Measurements from ENCODE around the gene SLC6A19.

SLC6A19 gene

DNA sequence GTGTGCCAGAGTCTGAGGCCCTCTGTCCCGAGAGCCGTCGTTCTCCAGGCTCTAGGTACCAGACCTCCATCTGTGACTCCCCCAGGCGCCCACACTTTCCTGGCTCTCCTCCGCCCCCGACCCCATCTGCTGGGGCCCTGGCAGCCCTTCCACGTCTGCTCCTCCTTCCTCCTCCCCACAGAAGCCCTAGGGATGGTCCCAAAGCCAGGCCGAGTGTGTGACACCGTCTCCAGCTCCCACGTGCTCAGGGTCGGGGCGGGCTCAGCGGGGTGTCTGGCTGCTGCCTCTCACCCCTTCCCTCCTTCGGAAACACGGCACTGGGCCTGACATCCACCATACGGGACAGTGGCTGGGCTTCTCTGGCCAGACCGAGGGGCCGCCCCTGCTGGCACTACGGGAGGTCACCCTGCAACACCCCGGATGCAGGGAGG lies 20.5 kb upstream of the SLC6A19 start:
- DNase-seq (ENCODE audit: low spot score): no peak

DNA sequence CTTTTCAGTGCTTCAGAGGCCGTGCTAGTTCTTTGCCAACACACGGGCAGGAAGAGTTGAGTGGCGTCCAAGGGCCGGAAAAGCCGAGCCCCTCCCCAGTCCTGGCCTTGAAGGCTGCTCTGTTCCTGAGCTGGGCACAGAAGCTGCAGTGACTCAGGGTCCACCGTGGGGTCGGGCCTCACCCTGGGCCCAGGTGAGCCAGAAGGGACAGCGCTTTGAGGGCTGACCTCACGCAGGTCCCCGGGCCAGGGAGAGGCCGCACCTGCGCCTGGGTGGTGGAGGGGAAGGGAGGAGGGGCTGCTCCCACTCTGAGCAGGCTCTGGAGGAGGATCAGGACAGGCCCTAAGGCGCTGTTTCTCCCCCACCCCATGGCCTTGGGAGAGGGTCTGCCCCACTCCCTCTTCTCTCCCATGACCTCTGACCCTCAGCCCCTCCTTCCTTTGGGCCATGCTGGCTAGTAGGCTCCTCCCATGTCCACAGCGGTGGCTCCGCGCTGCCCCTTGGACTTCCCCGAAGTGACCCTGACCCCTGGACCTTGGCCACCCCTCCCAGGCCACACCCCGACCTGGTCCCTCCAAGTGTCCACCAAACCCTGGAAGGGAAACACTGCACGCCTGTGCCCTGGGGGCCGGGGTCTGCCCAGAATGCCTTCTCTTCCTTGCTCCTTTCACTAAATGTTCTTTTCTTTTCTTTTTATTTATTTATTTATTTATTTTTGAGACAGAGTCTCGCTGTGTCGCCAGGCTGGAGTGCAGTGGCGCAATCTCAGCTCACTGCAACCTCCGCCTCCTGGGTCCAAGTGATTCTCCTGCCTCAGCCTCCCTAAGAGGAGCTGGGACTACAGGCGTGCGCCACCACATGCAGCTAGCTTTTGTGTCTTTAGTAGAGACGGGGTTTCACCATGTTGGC lies 19.7 kb upstream of the SLC6A19 start:
- no peak for DNase-seq (ENCODE audit: low spot score)

DNA sequence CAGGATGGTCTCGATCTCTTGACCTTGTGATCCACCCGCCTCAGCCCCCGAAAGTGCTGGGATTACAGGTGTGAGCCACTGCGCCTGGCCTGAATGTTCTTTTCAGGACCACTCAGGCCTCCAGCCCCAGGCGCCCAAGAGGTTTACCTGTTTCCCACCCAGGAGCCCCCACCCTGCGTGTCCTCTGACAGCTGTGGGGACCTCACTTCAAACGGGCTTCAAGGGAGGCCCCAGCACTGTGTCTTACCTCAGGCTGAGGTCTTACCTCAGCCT lies 19.1 kb upstream of the SLC6A19 start:
- DNase-seq (ENCODE audit: low spot score): no peak

DNA sequence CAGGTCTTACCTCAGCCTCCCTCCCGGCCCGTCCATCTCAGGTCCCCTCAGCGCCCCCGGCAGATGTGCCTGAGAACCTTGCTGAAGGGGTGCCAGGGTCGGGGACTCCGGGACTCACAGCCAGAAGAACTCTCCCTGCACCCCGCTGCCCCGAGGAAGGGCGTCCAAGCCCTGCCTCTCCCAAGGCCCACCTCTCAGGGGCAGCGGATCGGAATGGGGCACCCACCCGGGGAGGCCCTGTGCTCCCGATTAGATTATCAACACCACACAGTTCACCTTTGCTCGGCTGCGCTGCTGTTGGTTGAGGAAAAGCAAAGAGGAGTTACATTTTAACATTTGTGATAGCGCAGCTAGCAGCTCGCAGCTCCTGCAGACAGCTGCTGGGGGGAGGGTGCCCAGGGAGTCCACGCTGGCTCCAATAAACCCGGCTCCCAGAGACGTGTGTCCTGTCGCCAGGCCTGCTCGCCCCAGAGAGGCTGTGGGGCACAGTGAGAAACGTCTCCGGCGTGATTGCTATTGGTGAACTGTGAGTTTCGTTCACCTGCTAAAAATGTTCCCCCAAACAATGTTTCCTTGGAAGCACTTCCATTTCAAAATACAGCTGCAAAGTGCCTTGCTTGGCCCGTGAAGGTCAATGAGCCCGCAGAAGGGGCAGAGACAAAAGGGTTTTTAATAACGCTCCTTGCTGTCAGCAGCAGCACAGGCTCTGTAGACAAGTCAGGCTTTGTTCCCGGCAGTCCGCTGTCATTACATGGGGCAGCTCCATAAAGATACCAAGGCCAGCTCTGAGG lies 18.6 kb upstream of the SLC6A19 start:
- no peak for DNase-seq (ENCODE audit: low spot score)

DNA sequence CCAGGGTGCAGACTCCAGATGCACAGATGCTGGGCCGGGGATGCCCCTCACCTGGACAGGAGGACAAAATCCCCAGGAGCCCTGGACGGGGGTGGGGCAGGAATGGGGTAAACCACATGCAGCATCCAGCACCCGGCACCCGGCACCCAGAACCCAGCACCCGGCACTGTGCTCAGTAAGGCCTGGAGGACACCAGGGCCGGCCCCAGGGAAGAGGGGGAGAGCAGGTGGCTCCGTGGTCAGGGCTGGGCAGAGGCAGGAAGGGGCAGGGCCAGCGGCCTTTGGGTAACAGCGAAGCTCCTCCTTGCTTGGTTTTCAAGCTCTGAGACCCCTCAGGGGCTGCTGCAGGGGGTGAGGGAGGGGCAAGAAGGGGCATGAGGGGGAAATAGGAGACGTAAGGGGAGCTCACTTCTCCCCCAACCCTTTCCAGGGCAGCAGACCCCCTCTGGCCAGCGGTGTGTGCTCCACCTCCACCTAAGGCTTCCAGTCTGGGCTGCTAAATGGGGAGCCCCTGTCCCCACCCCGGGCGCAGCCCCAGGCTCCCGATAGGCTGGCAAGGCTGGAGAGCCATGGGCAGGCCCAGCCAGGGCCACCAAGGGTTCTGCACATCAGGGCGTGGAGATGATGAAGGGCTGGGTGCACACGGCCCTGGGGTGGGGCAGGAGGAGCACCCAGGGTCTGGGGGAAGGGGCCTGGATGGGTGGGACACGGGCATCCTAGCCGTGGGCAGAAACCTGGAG lies 17.8 kb upstream of the SLC6A19 start:
- no peak for DNase-seq (ENCODE audit: low spot score)

DNA sequence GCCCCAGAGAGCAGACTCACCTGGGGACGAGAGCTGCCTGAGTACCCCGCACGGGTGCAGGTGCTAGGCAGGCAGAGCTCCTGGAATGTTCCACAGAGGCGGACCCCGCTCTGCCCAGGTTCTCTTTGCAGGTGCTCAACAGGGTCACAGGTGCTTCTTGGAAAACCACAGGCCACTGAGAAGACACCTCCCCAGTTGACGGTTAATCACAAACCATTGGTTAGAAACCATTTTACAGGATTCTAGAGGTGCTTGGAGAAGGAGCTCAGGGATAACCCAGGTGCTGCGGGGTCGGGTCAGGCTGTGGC lies 17.3 kb upstream of the SLC6A19 start:
- DNase-seq (ENCODE audit: low spot score): no peak

DNA sequence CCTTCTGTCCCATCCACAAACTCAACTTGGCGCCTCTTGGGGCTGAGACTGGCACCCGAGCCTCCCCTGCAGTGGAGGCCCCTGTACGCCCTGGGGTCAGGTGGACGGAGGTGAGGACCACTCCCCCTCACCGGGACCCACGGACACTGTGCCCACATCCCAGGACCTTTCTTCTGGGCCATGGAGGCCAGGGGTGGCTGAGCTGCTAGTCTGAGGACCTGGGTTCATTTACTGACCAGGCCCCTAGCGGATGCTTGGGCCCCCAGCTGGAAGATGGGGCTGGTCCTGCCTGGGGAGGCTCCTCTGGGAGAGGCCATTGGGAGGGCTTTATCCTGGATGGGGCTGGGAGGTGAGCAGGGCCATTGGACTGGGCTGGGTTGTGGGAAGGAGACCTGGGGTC lies 16.9 kb upstream of the SLC6A19 start:
- no peak for DNase-seq (ENCODE audit: low spot score)

DNA sequence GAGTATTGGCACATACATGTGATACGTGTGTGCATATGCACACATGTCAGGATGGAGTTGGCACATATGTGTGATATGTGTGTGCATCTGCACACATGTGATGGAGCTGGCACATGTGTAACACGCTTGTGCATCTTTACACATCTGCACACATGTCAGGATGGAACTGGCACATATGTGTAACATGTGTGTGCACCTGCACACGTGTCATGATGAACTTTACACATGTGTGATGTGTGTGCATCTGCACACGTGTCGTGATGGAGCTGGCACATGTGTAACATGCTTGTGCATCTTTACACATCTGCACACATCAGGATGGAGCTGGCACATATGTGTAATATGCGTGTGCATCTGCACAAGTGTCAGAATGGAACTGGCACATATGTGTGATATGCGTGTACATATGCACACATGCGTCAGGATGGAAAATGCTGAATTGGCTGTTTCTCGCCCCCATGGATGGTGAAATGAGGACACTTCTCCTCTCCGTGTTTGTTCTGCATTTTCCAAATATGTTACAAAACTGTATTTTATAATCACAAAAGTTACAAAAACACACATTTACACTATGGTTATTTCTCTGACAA lies 16.3 kb upstream of the SLC6A19 start:
- no peak for DNase-seq (ENCODE audit: low spot score)

DNA sequence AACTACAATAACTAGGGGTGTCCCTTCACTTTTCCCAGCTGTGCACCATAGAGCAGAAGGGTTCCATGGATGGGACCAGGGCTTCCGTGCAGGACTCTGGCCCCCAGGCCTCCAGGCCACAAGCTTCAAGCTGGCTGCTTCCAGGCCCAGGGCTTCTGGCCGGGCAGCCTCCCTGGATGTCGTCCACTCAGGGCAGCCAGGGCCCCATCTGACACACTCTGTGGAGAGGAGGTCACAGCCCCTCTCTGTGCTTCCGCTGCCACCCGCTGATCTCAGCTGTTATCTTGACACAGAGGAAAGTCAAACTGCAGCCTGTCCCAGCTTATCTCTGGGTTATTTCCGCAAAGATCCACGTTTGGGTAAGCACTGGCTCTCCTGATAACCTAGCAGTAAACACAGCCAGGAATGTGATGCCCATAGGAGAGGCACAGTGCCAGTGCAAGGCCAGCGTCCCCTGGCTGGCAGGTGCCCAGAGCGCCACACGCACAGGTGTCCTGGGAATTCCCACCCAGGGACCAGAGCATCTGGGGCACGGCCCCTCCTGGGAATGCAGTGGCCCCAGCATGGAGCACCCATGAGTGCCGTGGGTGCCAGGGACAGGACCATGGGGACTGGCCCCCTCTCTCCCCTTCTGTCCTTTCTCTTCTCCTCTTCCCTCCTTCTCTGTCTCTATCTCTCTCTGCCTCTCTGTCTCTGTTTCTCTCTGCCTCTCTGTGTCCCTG lies 15.6 kb upstream of the SLC6A19 start:
- DNase-seq (ENCODE audit: low spot score): peak; percentile 18

DNA sequence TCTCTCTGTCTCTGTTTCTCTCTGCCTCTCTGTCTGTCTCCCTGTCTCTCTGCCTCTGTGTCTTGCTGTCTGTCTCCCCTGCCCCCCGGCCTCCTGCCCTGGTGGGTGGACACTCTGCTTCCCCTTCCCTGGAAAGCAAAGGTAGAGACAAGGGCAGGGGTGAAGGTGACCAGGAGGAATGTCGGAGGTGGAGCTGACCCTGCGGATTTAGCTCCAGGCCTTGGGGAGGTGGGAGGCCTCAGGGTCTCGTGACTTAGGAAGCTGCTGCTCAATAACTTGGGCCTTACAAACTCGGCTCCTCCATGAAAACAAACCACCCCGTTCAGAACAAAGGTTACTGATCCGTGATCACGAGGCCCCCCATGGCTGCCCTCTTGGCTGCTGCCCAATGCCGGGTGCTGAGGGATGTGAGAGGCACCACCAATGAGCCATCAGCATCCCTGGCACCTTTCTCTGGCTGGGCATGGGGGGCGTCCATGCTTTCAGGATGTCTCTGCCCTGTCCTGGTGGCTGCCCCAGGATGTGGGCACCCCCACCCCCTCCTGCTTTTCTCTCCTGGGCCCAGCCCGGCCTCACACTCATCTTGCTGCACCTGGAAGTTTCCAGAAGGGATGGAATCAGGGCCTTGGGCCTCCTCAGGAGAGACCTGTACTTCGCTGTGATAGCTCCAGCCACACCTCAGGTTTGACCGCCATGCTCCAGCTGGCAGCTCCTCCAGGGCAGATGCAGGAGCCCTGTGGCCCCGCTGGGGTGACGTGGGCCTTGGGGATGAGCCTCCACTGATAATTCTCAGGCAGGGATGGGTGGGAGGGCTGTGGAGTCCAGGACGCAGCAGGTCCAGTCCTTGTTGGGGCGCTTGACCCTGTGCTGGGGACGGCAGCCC lies 14.8 kb upstream of the SLC6A19 start:
- no peak for DNase-seq (ENCODE audit: low spot score)

DNA sequence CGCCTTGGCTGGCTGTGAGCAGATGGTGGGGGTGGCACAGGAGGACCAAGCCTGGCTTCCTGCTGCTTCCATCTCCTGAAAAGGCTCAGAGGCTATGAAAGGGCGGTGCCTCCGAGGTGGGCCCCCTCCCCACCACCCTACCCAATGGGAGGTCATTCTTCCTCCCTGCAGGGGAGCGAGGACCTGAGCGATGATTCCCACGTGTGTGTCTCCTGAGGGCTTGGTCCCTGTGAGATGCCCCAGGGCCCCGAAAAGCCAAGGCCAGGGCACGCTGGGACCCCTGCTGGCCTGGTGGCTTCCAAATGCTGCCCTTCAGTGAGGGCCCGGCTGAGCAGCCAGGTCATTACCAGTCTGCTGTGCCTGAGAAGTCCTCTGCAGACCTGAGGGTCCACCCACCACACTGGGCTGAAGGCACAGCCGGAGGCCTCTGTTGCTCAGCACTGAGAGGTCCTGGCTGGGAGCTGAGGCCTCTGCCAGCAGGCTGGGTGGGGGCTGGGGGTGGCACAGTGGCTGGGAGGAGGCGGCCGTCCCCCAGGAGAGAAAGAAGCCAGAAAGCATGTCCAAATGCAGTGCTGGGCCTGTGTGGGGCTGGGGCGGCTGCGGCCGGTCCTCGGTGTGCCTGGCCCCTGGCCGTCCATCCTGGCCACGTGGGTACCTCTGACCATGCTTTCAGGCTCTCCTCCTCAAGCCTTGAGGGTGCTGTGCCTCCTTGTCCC lies 14.0 kb upstream of the SLC6A19 start:
- no peak for DNase-seq (ENCODE audit: low spot score)

DNA sequence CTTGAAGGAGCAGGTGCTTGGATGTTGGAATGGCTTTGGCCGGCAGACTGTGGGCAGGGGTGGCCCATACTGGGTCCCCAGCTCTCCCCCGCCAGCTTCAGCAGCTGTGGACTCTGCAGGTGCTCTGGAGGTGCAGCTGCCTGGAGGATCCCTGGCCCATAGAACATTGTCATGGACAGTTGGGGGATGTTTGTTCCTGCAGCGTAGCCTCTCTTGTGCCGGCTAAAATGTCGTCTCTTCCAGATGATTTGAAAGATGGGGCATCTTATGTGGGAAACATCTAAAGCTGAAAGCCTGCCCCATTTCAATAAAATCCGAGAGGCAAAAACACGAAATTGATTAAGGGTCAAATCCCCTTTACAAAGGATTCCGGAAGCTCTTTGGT lies 13.5 kb upstream of the SLC6A19 start:
- DNase-seq (ENCODE audit: low spot score): no peak

DNA sequence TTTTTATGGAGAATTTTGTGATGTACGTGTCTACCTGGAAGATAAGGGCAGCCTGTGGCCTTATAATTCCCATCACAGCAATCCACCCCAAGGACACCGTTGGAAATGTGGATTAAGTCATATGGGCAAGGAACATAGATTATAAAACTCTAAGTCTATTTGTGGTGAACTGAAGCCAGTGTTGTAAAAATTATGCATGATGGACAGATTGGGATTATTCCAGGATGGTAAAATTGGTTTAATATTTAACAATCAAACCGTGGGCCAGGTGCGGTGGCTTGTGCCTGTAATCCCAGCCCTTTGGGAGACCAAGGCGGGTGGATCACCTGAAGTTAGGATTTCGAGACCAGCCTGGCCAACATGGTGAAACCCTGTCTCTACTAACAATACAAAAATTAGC lies 12.9 kb upstream of the SLC6A19 start:
- DNase-seq (ENCODE audit: low spot score): no peak

DNA sequence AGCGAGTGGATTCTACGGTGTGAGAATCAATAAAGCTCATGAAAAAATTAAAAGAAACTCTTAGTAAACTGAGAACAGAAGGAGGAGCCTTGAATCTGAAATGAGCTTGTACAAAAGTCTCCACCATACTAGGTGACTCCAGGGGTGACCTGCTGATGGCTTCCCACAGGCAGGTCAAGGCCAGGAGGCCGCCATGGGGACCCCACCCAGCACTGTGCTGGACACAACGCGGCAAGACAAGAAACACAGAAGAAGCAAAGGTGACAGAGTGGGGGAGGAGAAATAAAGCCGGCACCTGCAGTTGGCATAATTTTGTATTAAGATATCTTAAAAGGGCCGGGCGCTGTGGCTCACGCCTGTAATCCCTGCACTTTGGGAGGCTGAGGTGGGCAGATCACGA lies 12.1 kb upstream of the SLC6A19 start:
- no peak for DNase-seq (ENCODE audit: low spot score)

DNA sequence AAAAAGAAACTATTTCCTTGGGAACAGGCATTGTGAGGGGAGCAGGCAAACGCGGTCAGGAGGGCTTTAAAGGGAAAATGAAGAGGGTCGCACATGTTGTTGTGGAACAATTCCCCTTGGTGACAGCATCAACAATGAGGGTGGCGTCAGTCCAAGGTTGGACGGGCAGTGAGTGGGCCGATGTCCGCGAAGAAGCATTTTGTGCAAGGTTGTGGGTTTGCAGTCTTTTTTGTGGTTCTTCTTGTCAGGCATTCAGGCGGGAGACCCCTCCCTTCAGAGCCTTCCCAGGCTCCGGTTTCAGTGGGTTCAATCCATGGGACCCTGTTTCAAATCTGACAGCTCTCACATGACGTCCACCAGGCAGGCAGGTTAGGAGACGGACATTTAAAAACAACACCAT lies 11.1 kb upstream of the SLC6A19 start:
- no peak for DNase-seq (ENCODE audit: low spot score)

DNA sequence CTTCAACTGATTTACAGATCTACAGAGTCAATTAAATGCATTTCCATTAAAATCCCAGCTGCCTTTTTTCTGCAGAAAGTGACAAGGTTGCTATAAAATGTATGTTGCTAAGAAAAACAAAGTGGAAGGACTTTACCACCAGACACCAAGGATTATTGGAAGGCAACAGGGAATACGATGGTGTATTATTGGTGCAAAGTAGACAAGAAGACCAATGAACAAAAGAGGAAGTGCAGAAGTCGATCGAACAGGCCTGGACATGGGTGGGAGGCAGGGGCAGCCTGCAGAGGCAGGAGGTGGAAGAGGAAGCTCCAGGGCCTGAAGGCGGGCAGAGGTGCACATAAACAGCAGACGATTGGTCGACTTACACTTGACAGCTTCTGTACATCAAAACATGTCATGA lies 10.6 kb upstream of the SLC6A19 start:
- no peak for DNase-seq (ENCODE audit: low spot score)

DNA sequence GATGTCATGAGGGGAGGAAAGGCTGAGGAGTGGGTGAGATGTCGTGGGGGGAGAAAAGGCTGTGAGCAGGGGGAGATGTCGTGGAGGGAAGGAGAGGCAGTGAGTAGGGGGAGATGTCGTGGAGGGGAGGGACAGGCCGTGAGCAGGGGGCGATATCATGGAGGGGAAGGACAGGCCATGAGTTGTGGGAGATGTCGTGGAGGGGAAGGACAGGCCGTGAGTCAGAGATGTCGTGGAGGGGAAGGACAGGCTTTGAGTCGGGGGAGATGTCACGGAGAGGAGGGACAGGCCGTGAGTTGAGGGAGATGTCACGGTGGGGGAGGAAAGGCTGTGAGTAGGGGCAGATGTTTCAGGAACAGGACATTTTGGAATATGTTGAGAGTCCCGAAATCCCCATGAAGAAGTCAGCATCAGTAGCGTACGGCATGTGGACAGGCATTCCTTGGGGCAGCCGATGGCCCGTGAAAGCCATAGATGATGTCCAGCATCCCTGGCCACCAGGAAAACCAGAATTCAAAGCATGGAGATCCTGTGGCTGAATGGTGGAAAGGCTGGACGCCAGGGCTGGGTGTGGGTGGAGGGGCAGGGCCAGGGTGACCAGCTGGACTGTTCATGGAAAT lies 8.3 kb upstream of the SLC6A19 start:
- no peak for DNase-seq (ENCODE audit: low spot score)

DNA sequence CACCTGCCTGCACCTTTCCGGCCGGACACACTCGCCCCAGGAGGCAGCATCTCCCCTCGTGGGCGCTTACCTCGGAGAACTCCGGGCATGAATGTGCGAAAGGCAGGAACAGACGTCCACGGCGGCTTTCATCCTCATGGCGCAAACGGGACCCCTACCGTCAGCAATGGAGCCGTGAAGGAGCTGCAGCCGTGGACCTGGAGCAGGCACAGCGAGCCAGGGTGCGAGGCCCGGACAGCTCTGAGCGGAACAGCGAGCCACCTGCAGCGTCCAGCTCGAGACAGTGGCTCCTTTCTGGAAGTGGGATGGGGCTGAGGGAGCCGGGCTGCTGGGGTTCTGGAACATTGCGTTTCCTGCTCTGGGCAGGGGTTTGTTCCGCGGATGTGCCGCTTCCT lies 7.8 kb upstream of the SLC6A19 start:
- DNase-seq (ENCODE audit: low spot score): no peak

DNA sequence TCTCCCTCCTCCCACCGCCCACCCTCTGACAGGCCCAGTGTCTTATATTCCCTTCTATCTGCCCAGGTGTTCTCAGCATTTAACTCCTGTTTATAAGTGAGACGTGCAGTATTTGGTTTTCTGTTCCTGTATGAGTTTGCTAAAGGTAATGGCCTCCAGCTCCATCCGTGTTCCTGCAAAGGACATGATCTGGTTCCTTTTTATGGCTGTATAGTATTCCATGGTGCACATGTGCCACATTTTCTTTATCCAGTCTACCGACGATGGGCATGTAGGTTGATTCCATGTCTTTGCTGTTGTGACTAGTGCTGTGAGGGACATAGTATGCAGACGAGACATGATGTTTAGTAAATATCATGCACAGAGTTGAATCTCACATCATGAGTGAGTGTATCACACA lies 7.0 kb upstream of the SLC6A19 start:
- DNase-seq (ENCODE audit: low spot score): no peak

DNA sequence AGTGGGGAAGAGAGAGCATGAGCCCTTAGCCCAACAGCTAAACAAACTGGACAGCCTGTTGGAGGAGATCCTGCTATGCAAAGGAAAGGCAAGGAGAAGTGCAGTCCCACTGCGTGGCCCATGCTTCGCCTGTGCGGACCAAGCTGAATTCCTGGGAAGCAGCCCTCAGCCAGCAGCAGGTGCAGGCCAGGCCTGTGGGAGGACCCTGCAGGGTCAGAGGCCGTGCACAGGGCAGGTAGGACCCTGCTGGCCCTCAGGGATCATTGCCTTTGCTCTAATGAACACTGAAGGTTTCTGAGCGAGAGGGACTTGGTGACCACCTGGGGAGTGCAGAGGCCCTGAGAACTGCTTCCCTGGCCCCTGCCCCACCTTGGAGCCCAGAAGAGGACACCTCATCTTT lies 6.0 kb upstream of the SLC6A19 start:
- DNase-seq (ENCODE audit: low spot score): no peak

Measured in hematopoietic multipotent progenitor cell treated with erythropoietin and hydrocortisone succinate and interleukin-3 and kit ligand, for 15 days (in vitro differentiated cells).